Liver (tissue), 9 donors: ENCODE results near the gene ABCC10. TPM values are rescaled to one million over a fixed set of nuclear protein-coding genes. Genes with fewer than 3 reads are reported as not detected.
"Not testable (repeated sequence)": the region's sequence is repeated elsewhere in the genome, so short reads cannot be mapped to it uniquely, and the experiment has no call there.

Experiments used
- DNase-seq: peaks from one replicate; pipeline ENCODE4 v3.0.0-alpha.2; 2017; ENCODE audit warnings: low spot score
- H3K27ac ChIP-seq, 2 donors: one replicate each; pipeline ENCODE4 v1.7.0; 2013; ENCODE audit warnings: inconsistent platforms in 2 of 2, low read length in 2 of 2, control low read depth in 1 of 2, low read depth in 1 of 2, mild to moderate bottlenecking in 1 of 2
- H3K27me3 ChIP-seq, 4 donors: one replicate each; pipeline versions ENCODE4 v1.6.1 to v1.7.0; 2013; ENCODE audit warnings: low read length in 3 of 4, inconsistent platforms in 1 of 4, mild to moderate bottlenecking in 1 of 4, moderate library complexity in 1 of 4; ENCODE audit not compliant: control insufficient read depth in 4 of 4, insufficient read depth in 4 of 4
- H3K36me3 ChIP-seq, 4 donors: one replicate each; pipeline versions ENCODE4 v1.6.1 to v1.7.0; 2013; ENCODE audit warnings: low read length in 3 of 4, mild to moderate bottlenecking in 3 of 4, low read depth in 1 of 4, moderate library complexity in 1 of 4; ENCODE audit not compliant: control insufficient read depth in 4 of 4, insufficient read depth in 3 of 4
- H3K4me1 ChIP-seq, 4 donors: one replicate each; pipeline versions ENCODE4 v1.6.1 to v1.7.0; 2013; ENCODE audit warnings: low read length in 3 of 4, mild to moderate bottlenecking in 3 of 4, moderate library complexity in 1 of 4; ENCODE audit not compliant: control insufficient read depth in 4 of 4, insufficient read depth in 4 of 4
- H3K4me3 ChIP-seq, 3 donors: one replicate each; pipeline versions ENCODE4 v1.6.1 to v1.7.0; 2013; ENCODE audit warnings: low read length in 3 of 3, control low read depth in 1 of 3, low read depth in 1 of 3, mild to moderate bottlenecking in 1 of 3
- H3K9ac ChIP-seq, 2 donors: one replicate each; pipeline ENCODE4 v1.7.0; 2013; ENCODE audit warnings: low read length in 2 of 2, mild to moderate bottlenecking in 2 of 2, moderate library complexity in 2 of 2, control low read depth in 1 of 2, low read depth in 1 of 2
- H3K9me3 ChIP-seq, 4 donors: one replicate each; pipeline versions ENCODE4 v1.6.1 to v1.7.0; 2013; ENCODE audit warnings: low read length in 3 of 4; ENCODE audit not compliant: control insufficient read depth in 4 of 4
- FOXA2 ChIP-seq: IDR thresholded peaks from 2 replicates; pipeline ENCODE4 v1.6.1; 2016; ENCODE audit warnings: antibody characterized with exemption
- GABPA ChIP-seq, 2 donors: IDR thresholded peaks in 1 of 2; conservative IDR thresholded peaks in 1 of 2; 2 replicates each; pipeline ENCODE4 v1.6.1; 2016; ENCODE audit warnings: antibody characterized with exemption in 2 of 2, mild to moderate bottlenecking in 1 of 2, moderate library complexity in 1 of 2
- HNF4A ChIP-seq, 2 donors: conservative IDR thresholded peaks; 2 replicates each; pipeline ENCODE4 v1.6.1; 2016; ENCODE audit warnings: antibody characterized with exemption in 2 of 2, mild to moderate bottlenecking in 2 of 2
- HNF4G ChIP-seq: IDR thresholded peaks from 2 replicates; pipeline ENCODE4 v1.6.1; 2016; ENCODE audit warnings: antibody characterized with exemption
- JUND ChIP-seq, 2 donors: IDR thresholded peaks; 2 replicates each; pipeline ENCODE4 v1.6.1; 2016; ENCODE audit warnings: antibody characterized with exemption in 2 of 2
- NR2F2 ChIP-seq: IDR thresholded peaks from 2 replicates; pipeline ENCODE4 v1.6.1; 2016; ENCODE audit warnings: antibody characterized with exemption
- RXRA ChIP-seq, 2 donors: IDR thresholded peaks; 2 replicates each; pipeline ENCODE4 v1.6.1; 2017 to 2018; ENCODE audit warnings: antibody characterized with exemption in 2 of 2, mild to moderate bottlenecking in 1 of 2
- SP1 ChIP-seq: IDR thresholded peaks from 2 replicates; pipeline ENCODE4 v1.6.1; 2018; ENCODE audit warnings: antibody characterized with exemption, mild to moderate bottlenecking
- WGBS: extraction: QIAGEN DNeasy Blood & Tissue Kit; methylation state at CpG from one replicate; pipeline ENCODE4 v1.1.7; 2013; 5-methylcytosine and 5-hydroxymethylcytosine counted together
- polyA plus RNA-seq, 2 donors: library from polyadenylated mRNA; stranded (reverse) in 1 of 2; unstranded in 1 of 2; fragments of 200-250 nt in 1 of 2; fragments of >200 nt in 1 of 2; fragmentation: Nextera tagmentation in 1 of 2; extraction: Ambion mirVana in 1 of 2; gene quantifications; one replicate each; pipeline versions ENCODE4 v1.2.1 to v1.2.3, GENCODE V29; 2013 to 2015
- total RNA-seq, 2 donors: library from RNA; depleted of rRNA; stranded (reverse); fragments of >200 nt; gene quantifications; one replicate each; pipeline ENCODE4 v1.2.3, GENCODE V29; 2014
- TF ChIP-seq, protein P1 (sequence below): IDR thresholded peaks from 2 replicates; pipeline ENCODE4 v1.6.1; 2016; ENCODE audit warnings: antibody characterized with exemption
- TF ChIP-seq, protein P2 (sequence below): IDR thresholded peaks from 2 replicates; pipeline ENCODE4 v1.6.1; 2016; ENCODE audit warnings: antibody characterized with exemption, mild to moderate bottlenecking
- TF ChIP-seq, protein P3 (sequence below): fragments of 150-350 bp; IDR thresholded peaks from 2 replicates; pipeline ENCODE4 v1.5.1; 2017; ENCODE audit warnings: improper control_type of control experiment, low read depth, low read length; ENCODE audit not compliant: missing input control
- donor health status: healthy.
- donor health status: healthy.
- donor health status: healthy.
- donor health status: healthy.
- donor health status: healthy.

Gene ABCC10
- total and polyA plus RNA-seq, 4 donors: 3.9 to 10.6 (median 5.1) TPM

DNA sequence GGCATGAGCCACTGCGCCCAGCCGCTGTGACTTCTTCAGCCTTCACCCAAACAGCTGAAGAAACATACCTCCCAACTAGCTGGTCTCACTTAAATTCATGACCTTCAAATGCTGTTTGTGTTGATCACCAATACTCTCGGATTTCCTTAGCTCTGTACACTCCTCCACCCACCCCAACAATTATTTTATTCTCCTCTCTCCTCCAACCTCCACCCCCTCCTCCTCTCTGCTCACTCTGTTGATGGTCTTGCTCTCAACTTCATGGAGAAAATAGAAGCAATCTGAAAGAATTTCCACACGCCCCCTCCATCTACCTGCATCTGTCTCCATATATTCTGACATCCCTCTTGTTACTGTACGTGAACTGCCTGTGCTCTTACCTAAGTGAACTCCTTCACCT, 34.6 kb downstream of the ABCC10 start:
- Histone ChIP-seq H3K36me3 (no peaks in the 10 kb centered on the region), H3K27me3 (no peaks in the 10 kb centered on the region), H3K27ac (no peak overlapping the region), H3K9me3 (no peaks in the 10 kb centered on the region), H3K9ac (no peak overlapping the region), H3K4me3 (no peak overlapping the region), H3K4me1 (no peaks in the 10 kb centered on the region)
- whole genome bisulfite sequencing: 74% methylated on average over 5 of the region's 5 CpGs
- no peak for DNase-seq
- no peak for TF ChIP-seq NR2F2
- no peak for TF ChIP-seq RXRA (IDR thresholded peaks at IDR 0.05)
- TF ChIP-seq SP1: no peak

DNA sequence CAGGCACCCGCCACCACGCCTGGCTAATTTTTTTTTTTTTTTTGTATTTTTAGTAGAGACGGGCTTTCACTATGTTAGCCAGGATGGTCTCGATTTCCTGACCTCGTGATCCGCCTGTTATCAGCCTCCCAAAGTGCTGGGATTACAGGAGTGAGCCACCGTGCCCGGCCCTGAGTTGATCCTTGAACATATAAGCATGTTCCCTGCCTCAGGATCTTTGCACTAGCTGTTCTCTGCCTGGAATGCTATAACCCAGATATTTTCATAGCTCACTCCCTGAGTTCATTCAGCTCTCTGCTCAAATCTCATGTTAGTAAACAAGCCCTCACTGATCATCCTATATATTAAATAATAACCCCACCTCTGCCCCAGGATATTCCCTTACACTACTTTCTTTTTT, 37.0 kb downstream of the ABCC10 start:
- H3K27me3 ChIP-seq: no peaks in the 10 kb centered on the region
- WGBS: 85% methylated on average over 8 of the region's 8 CpGs
- no peak overlapping the region for H3K4me3 ChIP-seq
- H3K4me1 ChIP-seq: no peaks in the 10 kb centered on the region
- H3K36me3 ChIP-seq: no peaks in the 10 kb centered on the region
- no peak for DNase-seq
- H3K9ac ChIP-seq: no peak overlapping the region
- H3K27ac ChIP-seq: no peak overlapping the region
- no peaks in the 10 kb centered on the region for H3K9me3 ChIP-seq
- TF ChIP-seq, protein P1, sequence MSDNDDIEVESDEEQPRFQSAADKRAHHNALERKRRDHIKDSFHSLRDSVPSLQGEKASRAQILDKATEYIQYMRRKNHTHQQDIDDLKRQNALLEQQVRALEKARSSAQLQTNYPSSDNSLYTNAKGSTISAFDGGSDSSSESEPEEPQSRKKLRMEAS: no peak
- TF ChIP-seq, protein P2, sequence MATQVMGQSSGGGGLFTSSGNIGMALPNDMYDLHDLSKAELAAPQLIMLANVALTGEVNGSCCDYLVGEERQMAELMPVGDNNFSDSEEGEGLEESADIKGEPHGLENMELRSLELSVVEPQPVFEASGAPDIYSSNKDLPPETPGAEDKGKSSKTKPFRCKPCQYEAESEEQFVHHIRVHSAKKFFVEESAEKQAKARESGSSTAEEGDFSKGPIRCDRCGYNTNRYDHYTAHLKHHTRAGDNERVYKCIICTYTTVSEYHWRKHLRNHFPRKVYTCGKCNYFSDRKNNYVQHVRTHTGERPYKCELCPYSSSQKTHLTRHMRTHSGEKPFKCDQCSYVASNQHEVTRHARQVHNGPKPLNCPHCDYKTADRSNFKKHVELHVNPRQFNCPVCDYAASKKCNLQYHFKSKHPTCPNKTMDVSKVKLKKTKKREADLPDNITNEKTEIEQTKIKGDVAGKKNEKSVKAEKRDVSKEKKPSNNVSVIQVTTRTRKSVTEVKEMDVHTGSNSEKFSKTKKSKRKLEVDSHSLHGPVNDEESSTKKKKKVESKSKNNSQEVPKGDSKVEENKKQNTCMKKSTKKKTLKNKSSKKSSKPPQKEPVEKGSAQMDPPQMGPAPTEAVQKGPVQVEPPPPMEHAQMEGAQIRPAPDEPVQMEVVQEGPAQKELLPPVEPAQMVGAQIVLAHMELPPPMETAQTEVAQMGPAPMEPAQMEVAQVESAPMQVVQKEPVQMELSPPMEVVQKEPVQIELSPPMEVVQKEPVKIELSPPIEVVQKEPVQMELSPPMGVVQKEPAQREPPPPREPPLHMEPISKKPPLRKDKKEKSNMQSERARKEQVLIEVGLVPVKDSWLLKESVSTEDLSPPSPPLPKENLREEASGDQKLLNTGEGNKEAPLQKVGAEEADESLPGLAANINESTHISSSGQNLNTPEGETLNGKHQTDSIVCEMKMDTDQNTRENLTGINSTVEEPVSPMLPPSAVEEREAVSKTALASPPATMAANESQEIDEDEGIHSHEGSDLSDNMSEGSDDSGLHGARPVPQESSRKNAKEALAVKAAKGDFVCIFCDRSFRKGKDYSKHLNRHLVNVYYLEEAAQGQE: no peak
- TF ChIP-seq FOXA2 (no peak), HNF4G (no peak), RXRA (IDR thresholded peaks at IDR 0.05) (no peak)
- TF ChIP-seq, protein P3, sequence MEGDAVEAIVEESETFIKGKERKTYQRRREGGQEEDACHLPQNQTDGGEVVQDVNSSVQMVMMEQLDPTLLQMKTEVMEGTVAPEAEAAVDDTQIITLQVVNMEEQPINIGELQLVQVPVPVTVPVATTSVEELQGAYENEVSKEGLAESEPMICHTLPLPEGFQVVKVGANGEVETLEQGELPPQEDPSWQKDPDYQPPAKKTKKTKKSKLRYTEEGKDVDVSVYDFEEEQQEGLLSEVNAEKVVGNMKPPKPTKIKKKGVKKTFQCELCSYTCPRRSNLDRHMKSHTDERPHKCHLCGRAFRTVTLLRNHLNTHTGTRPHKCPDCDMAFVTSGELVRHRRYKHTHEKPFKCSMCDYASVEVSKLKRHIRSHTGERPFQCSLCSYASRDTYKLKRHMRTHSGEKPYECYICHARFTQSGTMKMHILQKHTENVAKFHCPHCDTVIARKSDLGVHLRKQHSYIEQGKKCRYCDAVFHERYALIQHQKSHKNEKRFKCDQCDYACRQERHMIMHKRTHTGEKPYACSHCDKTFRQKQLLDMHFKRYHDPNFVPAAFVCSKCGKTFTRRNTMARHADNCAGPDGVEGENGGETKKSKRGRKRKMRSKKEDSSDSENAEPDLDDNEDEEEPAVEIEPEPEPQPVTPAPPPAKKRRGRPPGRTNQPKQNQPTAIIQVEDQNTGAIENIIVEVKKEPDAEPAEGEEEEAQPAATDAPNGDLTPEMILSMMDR: no peak

DNA sequence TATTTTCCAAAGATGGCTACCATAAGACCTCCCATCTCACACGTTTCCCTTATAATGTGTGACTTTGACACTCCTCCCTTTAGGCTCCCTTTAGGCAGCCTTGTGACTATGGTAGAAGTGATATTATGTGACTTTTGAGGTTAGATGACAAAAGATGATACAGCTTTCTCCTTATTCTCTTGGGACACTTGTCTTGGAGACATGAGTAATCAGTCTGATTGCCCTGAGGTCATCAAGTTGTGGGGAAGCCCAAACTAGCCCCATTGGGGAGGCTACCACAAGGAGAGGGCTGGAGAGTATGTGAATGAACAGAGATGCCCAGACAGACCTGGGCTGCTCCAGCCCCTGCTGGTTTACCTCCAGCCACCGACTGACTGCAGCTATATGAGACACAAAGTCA, 38.6 kb downstream of the ABCC10 start:
- no peak overlapping the region for H3K9ac ChIP-seq
- WGBS: 68% methylated on average over 2 of the region's 2 CpGs
- H3K9me3 ChIP-seq: no peaks in the 10 kb centered on the region
- H3K4me3 ChIP-seq: no peak overlapping the region
- H3K36me3 ChIP-seq: no peaks in the 10 kb centered on the region
- no peaks in the 10 kb centered on the region for H3K4me1 ChIP-seq
- H3K27me3 ChIP-seq: no peaks in the 10 kb centered on the region
- DNase-seq: no peak
- TF ChIP-seq HNF4A (conservative IDR thresholded peaks at IDR 0.05) (no peak), GABPA (IDR thresholded peaks at IDR 0.05 in 1 of 2, conservative IDR thresholded peaks at IDR 0.05 in 1 of 2) (no peak), JUND (IDR thresholded peaks at IDR 0.05) (no peak)
- TF ChIP-seq, protein P2: no peak
- H3K27ac ChIP-seq: no peak overlapping the region

DNA sequence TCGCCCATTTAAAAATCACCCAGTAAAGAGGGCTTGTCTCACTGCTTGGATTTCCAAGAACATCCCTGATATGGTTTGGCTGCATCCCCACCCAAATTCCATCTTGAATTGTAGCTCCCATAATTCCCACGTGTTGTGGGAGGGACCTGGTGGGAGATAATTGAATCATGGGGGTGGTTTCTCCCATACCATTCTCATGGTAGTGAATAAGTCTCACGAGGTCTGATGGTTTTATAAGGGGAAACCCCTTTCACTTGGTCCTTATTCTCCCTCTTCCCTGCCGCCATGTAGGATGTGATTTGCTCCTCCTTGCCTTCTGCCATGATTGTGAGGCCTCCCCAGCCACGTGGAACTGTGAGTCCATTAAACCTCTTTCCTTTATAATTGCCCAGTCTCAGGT, 39.9 kb downstream of the ABCC10 start:
- not testable (repeated sequence) for H3K27me3 ChIP-seq, DNase-seq, H3K36me3 ChIP-seq, H3K27ac ChIP-seq, H3K9me3 ChIP-seq, H3K4me3 ChIP-seq, H3K9ac ChIP-seq, H3K4me1 ChIP-seq
- WGBS: 63% methylated on average over 5 of the region's 5 CpGs
